ENCODE measurements around the gene CBARP.

Gene CBARP

DNA sequence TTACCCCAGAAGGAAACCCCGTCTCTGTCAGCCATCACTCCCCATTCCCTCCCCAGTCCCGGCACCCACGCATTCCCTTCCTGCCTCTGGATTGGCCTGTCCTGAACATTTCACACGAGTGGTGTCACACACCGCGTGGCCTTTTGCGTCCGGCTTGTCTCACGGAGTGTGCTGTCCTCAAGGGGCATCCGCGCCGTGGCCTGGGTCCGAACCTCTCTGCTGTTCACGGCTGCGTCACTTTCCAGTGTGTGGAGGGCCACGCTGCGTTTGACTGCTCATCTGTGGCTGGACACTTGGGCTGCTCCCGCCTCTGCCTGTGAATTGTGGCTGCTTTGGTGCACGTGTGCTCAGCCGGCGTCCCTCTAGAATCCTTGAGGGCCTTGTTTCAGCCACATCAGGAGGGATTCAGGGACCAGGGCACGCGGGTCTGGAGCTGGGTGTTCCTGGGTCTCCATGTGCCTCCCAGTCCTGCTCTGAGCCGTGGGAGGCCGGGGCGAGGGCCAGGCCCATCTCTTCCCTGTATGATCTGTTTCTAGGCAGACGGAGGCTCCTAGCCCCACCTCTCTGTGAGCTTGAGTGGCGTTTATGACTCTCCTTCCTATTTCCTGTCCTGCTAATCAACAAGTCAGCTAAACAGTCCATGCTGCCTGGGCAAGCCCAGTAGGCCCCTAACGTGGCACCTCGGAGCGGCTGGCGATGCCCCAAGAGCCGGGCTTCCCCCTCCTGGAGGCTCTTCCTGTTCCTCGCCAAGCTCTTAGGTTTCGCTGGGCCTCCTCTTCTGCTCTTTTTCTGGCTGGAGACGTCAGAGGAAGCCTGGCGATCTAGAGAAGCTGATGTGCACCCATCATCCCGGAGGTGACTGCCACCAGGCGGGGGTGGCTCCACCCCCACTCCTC, 24.2 kb downstream of the CBARP start (continued):
- TF ChIP-seq ZNF24 (tag by site-specific recombination; IDR thresholded peaks at IDR 0.05) (no peak), OVOL3 (tag by site-specific recombination; IDR thresholded peaks at IDR 0.05) (no peak), KLF8 (tag by site-specific recombination; IDR thresholded peaks at IDR 0.05) (no peak), ZNF140 (tag by site-specific recombination; IDR thresholded peaks at IDR 0.05) (no peak), ZBTB48 (tag by site-specific recombination; IDR thresholded peaks at IDR 0.05) (0 out of 2 replicates have a peak, but pooled peaks have one; percentile 6), ZNF548 (tag by site-specific recombination; IDR thresholded peaks at IDR 0.05) (no peak), GLIS2 (tag by site-specific recombination; IDR thresholded peaks at IDR 0.05) (no peak), ZNF768 (tag by site-specific recombination; IDR thresholded peaks at IDR 0.05) (no peak), ZNF76 (tag by site-specific recombination; IDR thresholded peaks at IDR 0.05; ENCODE audit: borderline replicate concordance, low read depth) (no peak), ZXDB (tag by site-specific recombination; IDR thresholded peaks at IDR 0.05) (no peak), ZNF555 (tag by site-specific recombination; conservative IDR thresholded peaks at IDR 0.05) (no peak), ZFHX2 (tag by site-specific recombination; conservative IDR thresholded peaks at IDR 0.05) (peak; percentile 25; the same call in 1 of the 2 replicates), ZNF600 (tag by site-specific recombination; IDR thresholded peaks at IDR 0.05) (peak; percentile 78), ZNF138 (tag by site-specific recombination; IDR thresholded peaks at IDR 0.05; ENCODE audit: borderline replicate concordance) (no peak), WT1 (tag by site-specific recombination; IDR thresholded peaks at IDR 0.05) (no peak), ZNF626 (tag by site-specific recombination; IDR thresholded peaks at IDR 0.05) (no peak), ZNF707 (tag by site-specific recombination; IDR thresholded peaks at IDR 0.05) (no peak), ZNF114 (tag by site-specific recombination; IDR thresholded peaks at IDR 0.05) (no peak), KLF9 (tag by site-specific recombination; IDR thresholded peaks at IDR 0.05; ENCODE audit: low read depth) (no peak), ZEB2 (tag by site-specific recombination; IDR thresholded peaks at IDR 0.05) (0 out of 2 replicates have a peak, but pooled peaks have one; percentile 27), ZNF658 (tag by site-specific recombination; IDR thresholded peaks at IDR 0.05) (no peak), ZNF701 (tag by site-specific recombination; IDR thresholded peaks at IDR 0.05) (no peak), ZNF544 (tag by site-specific recombination; IDR thresholded peaks at IDR 0.05) (no peak), ZNF664 (tag by site-specific recombination; IDR thresholded peaks at IDR 0.05) (no peak), ZNF747 (tag by site-specific recombination; IDR thresholded peaks at IDR 0.05) (no peak), ZNF112 (tag by site-specific recombination; IDR thresholded peaks at IDR 0.05) (no peak), ZFP3 (tag by site-specific recombination; IDR thresholded peaks at IDR 0.05; ENCODE audit: low read depth) (no peak)
- TF ChIP-seq, protein P1, sequence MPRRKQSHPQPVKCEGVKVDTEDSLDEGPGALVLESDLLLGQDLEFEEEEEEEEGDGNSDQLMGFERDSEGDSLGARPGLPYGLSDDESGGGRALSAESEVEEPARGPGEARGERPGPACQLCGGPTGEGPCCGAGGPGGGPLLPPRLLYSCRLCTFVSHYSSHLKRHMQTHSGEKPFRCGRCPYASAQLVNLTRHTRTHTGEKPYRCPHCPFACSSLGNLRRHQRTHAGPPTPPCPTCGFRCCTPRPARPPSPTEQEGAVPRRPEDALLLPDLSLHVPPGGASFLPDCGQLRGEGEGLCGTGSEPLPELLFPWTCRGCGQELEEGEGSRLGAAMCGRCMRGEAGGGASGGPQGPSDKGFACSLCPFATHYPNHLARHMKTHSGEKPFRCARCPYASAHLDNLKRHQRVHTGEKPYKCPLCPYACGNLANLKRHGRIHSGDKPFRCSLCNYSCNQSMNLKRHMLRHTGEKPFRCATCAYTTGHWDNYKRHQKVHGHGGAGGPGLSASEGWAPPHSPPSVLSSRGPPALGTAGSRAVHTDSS (tag by site-specific recombination; IDR thresholded peaks at IDR 0.05): no peak
- TF ChIP-seq, protein P2, sequence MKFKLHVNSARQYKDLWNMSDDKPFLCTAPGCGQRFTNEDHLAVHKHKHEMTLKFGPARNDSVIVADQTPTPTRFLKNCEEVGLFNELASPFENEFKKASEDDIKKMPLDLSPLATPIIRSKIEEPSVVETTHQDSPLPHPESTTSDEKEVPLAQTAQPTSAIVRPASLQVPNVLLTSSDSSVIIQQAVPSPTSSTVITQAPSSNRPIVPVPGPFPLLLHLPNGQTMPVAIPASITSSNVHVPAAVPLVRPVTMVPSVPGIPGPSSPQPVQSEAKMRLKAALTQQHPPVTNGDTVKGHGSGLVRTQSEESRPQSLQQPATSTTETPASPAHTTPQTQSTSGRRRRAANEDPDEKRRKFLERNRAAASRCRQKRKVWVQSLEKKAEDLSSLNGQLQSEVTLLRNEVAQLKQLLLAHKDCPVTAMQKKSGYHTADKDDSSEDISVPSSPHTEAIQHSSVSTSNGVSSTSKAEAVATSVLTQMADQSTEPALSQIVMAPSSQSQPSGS (tag by site-specific recombination; IDR thresholded peaks at IDR 0.05; ENCODE audit: low read depth): no peak
- TF ChIP-seq, protein P3, sequence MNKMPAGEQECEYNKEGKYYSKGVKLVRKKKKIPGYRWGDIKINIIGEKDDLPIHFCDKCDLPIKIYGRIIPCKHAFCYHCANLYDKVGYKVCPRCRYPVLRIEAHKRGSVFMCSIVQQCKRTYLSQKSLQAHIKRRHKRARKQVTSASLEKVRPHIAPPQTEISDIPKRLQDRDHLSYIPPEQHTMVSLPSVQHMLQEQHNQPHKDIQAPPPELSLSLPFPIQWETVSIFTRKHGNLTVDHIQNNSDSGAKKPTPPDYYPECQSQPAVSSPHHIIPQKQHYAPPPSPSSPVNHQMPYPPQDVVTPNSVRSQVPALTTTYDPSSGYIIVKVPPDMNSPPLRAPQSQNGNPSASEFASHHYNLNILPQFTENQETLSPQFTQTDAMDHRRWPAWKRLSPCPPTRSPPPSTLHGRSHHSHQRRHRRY (tag by site-specific recombination; IDR thresholded peaks at IDR 0.05): no peak
- TF ChIP-seq, protein P4, sequence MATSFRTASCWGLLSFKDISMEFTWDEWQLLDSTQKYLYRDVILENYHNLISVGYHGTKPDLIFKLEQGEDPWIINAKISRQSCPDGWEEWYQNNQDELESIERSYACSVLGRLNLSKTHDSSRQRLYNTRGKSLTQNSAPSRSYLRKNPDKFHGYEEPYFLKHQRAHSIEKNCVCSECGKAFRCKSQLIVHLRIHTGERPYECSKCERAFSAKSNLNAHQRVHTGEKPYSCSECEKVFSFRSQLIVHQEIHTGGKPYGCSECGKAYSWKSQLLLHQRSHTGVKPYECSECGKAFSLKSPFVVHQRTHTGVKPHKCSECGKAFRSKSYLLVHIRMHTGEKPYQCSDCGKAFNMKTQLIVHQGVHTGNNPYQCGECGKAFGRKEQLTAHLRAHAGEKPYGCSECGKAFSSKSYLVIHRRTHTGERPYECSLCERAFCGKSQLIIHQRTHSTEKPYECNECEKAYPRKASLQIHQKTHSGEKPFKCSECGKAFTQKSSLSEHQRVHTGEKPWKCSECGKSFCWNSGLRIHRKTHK (tag by site-specific recombination; IDR thresholded peaks at IDR 0.05): no peak
- TF ChIP-seq, protein P5, sequence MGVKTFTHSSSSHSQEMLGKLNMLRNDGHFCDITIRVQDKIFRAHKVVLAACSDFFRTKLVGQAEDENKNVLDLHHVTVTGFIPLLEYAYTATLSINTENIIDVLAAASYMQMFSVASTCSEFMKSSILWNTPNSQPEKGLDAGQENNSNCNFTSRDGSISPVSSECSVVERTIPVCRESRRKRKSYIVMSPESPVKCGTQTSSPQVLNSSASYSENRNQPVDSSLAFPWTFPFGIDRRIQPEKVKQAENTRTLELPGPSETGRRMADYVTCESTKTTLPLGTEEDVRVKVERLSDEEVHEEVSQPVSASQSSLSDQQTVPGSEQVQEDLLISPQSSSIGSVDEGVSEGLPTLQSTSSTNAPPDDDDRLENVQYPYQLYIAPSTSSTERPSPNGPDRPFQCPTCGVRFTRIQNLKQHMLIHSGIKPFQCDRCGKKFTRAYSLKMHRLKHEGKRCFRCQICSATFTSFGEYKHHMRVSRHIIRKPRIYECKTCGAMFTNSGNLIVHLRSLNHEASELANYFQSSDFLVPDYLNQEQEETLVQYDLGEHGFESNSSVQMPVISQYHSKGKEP (tag by site-specific recombination; IDR thresholded peaks at IDR 0.05): no peak
- TF ChIP-seq, protein P6, sequence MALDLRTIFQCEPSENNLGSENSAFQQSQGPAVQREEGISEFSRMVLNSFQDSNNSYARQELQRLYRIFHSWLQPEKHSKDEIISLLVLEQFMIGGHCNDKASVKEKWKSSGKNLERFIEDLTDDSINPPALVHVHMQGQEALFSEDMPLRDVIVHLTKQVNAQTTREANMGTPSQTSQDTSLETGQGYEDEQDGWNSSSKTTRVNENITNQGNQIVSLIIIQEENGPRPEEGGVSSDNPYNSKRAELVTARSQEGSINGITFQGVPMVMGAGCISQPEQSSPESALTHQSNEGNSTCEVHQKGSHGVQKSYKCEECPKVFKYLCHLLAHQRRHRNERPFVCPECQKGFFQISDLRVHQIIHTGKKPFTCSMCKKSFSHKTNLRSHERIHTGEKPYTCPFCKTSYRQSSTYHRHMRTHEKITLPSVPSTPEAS (tag by site-specific recombination; IDR thresholded peaks at IDR 0.05): no peak

All from HEK293 (cell line).